Spleen (tissue), 11 donors: ENCODE data around the gene B3GNT9. TPM values are rescaled to one million over a fixed set of nuclear protein-coding genes. Genes with fewer than 3 reads are reported as not detected.
A peak's percentile ranks its signal among the peaks of the same experiment; 100 is the strongest.

Experiments used
- DNase-seq: peaks from one replicate; pipeline ENCODE4 v3.0.0-alpha.2; 2020
- H3K27ac ChIP-seq, 8 donors: fragments of 200-600 bp; sonication (generic) in 7 of 8; 1 replicate in 4 of 8; 2 replicates in 4 of 8; pipeline versions ENCODE4 v1.5.0 to v1.8.0; 2016 to 2021; ENCODE audit warnings: inconsistent platforms in 4 of 8, mild to moderate bottlenecking in 4 of 8, moderate library complexity in 1 of 8
- H3K27me3 ChIP-seq, 7 donors: fragments of 200-600 bp; sonication (generic) in 6 of 7; replicated peaks in 1 of 7; 1 replicate in 4 of 7; 2 replicates in 3 of 7; pipeline versions ENCODE4 v1.5.0 to v1.8.0; 2016 to 2021; ENCODE audit warnings: inconsistent platforms in 3 of 7, mild to moderate bottlenecking in 1 of 7
- H3K36me3 ChIP-seq, 6 donors: fragments of 200-600 bp; sonication (generic) in 5 of 6; 1 replicate in 4 of 6; 2 replicates in 2 of 6; pipeline versions ENCODE4 v1.5.0 to v1.8.0; 2016 to 2021; ENCODE audit warnings: inconsistent platforms in 2 of 6
- H3K4me1 ChIP-seq, 6 donors: fragments of 200-600 bp; sonication (generic) in 5 of 6; 1 replicate in 3 of 6; 2 replicates in 3 of 6; pipeline versions ENCODE4 v1.5.0 to v1.8.0; 2016 to 2021; ENCODE audit warnings: inconsistent platforms in 3 of 6
- H3K4me3 ChIP-seq, 8 donors: fragments of 200-600 bp; sonication (generic) in 7 of 8; 1 replicate in 4 of 8; 2 replicates in 4 of 8; pipeline versions ENCODE4 v1.5.0 to v1.8.0; 2016 to 2021; ENCODE audit warnings: inconsistent platforms in 4 of 8, mild to moderate bottlenecking in 4 of 8, moderate library complexity in 2 of 8
- H3K9me3 ChIP-seq, 8 donors: fragments of 200-600 bp; sonication (generic) in 7 of 8; 1 replicate in 4 of 8; 2 replicates in 4 of 8; pipeline versions ENCODE4 v1.5.0 to v1.8.0; 2016 to 2021; ENCODE audit warnings: inconsistent platforms in 4 of 8
- POLR2A ChIP-seq, 3 donors: fragments of 450-650 bp; IDR thresholded peaks; one replicate each; pipeline ENCODE4 v1.5.1; 2017; ENCODE audit warnings: antibody characterized with exemption in 3 of 3, mild to moderate bottlenecking in 1 of 3
- POLR2AphosphoS5 ChIP-seq, 3 donors: sonication (generic); formaldehyde crosslinking; IDR thresholded peaks; one replicate each; pipeline ENCODE4 v1.5.1; 2017; ENCODE audit warnings: antibody characterized with exemption in 3 of 3
- WGBS, 5 donors: extraction: QIAGEN DNeasy Blood & Tissue Kit in 3 of 5; methylation state at CpG; one replicate each; pipeline versions ENCODE4 v1.1.5 to v1.1.7; 2013 to 2018; 5-methylcytosine and 5-hydroxymethylcytosine counted together
- intact Hi-C: fragments of 100-400 bp; cut with DNase I; formaldehyde crosslinking; loops from one replicate; pipeline ENCODE4 v1.15.0; 2023; ENCODE audit warnings: low total_unique reads
- polyA plus RNA-seq, 3 donors: library from polyadenylated mRNA; stranded (reverse); fragments of 200-250 nt; gene quantifications; one replicate each; pipeline ENCODE4 v1.2.1, GENCODE V29; 2013
- total RNA-seq, 7 donors: library from RNA; depleted of rRNA in 3 of 7; stranded (reverse); fragments of >200 nt in 3 of 7; fragmentation: NEBNext Ultra II Directional in 4 of 7; extraction: Animal tissue kit (Norgen Biotek cat#: 25700) in 4 of 7; gene quantifications; one replicate each; pipeline versions ENCODE4 v1.1.0 to v1.2.1, GENCODE V29; 2016 to 2021
- TF ChIP-seq, protein P1 (sequence below), 11 experiments: fragments of 200-600 bp in 7 of 11; fragments of 450-650 bp in 4 of 11; sonication (generic) in 4 of 11; IDR thresholded peaks in 8 of 11; conservative IDR thresholded peaks in 3 of 11; 1 replicate in 7 of 11; 2 replicates in 4 of 11; pipeline versions ENCODE4 v1.4.0 to v1.8.0; 2016 to 2021; ENCODE audit warnings: antibody characterized with exemption in 11 of 11, inconsistent platforms in 4 of 11, mild to moderate bottlenecking in 1 of 11
- donor health status: healthy with polysubstance abuse.
- donor health status: DM: no; HTN: no; CAD: no; lungs with moderate emphysema.
- donor health status: DM: no; HTN: no; CAD: no.
- donor health status: Bipolar disorder and iron deficiency.
- donor health status: healthy.
- donor health status: DM: no; HTN: no; CAD: no.
- donor health status: DM: yes; HTN: yes; CAD: no.

The B3GNT9 gene
- total and polyA plus RNA-seq, 10 donors, result 2.0 to 15.3 (median 7.6) TPM

DNA sequence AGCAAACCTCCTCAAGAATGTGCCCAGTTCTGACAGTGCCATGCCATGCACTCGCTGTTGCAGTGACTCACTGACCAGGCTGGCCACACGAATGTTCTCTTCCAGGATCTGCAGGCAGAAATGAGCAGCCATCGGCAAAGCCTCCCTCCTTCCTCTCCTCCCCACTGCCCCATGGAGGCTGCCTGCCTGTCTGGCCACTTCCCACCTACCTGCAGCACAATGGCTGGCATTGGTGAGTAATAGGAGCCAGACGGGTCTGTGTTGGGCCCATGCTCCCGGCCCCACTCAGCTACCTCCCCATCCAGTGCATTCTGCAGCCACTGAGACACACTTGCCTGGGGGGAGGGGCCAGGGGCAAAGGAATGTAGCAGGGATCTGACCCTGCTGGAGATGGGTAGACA is 35.8 kb upstream of the B3GNT9 start:
- Histone ChIP-seq H3K9me3 (no peaks in the 10 kb centered on the region), H3K4me3 (no peak overlapping the region), H3K27ac (peak overlapping the region in 3 of 8 donors; percentile 95 to 99 (median 96)), H3K27me3 (peaks cover 0 to 32% (median 0%) of the 10 kb centered on the region in 7 donors), H3K4me1 (peaks cover 17 to 78% (median 55%) of the 10 kb centered on the region in 6 donors), H3K36me3 (peaks cover 0 to 12% (median 0%) of the 10 kb centered on the region in 6 donors)
- WGBS, 5 donors, result 32 to 80% (median 62%) methylated on average over 5 of the region's 5 CpGs
- intact Hi-C loops, result no loop called here
- TF ChIP-seq POLR2A (IDR thresholded peaks at IDR 0.05) (no peak), POLR2AphosphoS5 (IDR thresholded peaks at IDR 0.05) (no peak)
- TF ChIP-seq, protein P1, sequence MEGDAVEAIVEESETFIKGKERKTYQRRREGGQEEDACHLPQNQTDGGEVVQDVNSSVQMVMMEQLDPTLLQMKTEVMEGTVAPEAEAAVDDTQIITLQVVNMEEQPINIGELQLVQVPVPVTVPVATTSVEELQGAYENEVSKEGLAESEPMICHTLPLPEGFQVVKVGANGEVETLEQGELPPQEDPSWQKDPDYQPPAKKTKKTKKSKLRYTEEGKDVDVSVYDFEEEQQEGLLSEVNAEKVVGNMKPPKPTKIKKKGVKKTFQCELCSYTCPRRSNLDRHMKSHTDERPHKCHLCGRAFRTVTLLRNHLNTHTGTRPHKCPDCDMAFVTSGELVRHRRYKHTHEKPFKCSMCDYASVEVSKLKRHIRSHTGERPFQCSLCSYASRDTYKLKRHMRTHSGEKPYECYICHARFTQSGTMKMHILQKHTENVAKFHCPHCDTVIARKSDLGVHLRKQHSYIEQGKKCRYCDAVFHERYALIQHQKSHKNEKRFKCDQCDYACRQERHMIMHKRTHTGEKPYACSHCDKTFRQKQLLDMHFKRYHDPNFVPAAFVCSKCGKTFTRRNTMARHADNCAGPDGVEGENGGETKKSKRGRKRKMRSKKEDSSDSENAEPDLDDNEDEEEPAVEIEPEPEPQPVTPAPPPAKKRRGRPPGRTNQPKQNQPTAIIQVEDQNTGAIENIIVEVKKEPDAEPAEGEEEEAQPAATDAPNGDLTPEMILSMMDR (IDR thresholded peaks at IDR 0.05 in 8 of 11, conservative IDR thresholded peaks at IDR 0.05 in 3 of 11), result no peak
- no peak for DNase-seq

DNA sequence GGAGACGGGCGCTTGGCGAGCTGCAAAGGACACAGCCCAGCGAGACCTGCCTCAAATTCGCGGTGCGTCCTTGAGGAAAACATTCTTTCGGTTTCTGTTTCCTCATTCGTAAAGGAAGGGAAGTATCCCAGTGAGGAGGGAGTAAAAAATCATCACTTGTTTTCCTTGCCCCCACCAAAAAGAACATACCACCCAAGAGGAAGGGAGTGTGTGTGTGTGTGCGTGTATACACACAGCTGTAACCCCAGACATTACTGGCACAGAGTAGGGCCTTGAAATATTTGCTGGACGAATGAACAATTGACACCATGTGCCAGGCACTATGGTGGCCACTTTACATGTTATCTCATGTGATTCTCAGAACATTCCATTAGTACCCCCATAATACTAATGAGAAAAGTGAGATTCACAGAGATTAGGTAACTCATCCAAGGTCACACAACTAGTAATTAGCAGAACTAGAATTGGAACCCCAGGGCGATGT is 34.9 kb upstream of the B3GNT9 start:
- peaks cover 0 to 32% (median 0%) of the 10 kb centered on the region in 7 donors for H3K27me3 ChIP-seq
- TF ChIP-seq, protein P1 (IDR thresholded peaks at IDR 0.05 in 8 of 11, conservative IDR thresholded peaks at IDR 0.05 in 3 of 11), result peak in 6 of 11 experiments; percentile 1 to 31 (median 20)
- TF ChIP-seq POLR2AphosphoS5 (IDR thresholded peaks at IDR 0.05), result no peak
- H3K4me1 ChIP-seq, result peaks cover 11 to 69% (median 46%) of the 10 kb centered on the region in 6 donors
- H3K27ac ChIP-seq, result peak overlapping the region in 6 of 8 donors; percentile 16 to 99 (median 95)
- peaks cover 0 to 12% (median 0%) of the 10 kb centered on the region in 6 donors for H3K36me3 ChIP-seq
- DNase-seq, result no peak
- H3K4me3 ChIP-seq, result peak overlapping the region in 7 of 8 donors; percentile 66 to 86 (median 70)
- no peaks in the 10 kb centered on the region for H3K9me3 ChIP-seq
- 7 to 14% (median 11%) methylated on average over 12 of the region's 12 CpGs for WGBS, 5 donors
- intact Hi-C loops, result no loop called here

DNA sequence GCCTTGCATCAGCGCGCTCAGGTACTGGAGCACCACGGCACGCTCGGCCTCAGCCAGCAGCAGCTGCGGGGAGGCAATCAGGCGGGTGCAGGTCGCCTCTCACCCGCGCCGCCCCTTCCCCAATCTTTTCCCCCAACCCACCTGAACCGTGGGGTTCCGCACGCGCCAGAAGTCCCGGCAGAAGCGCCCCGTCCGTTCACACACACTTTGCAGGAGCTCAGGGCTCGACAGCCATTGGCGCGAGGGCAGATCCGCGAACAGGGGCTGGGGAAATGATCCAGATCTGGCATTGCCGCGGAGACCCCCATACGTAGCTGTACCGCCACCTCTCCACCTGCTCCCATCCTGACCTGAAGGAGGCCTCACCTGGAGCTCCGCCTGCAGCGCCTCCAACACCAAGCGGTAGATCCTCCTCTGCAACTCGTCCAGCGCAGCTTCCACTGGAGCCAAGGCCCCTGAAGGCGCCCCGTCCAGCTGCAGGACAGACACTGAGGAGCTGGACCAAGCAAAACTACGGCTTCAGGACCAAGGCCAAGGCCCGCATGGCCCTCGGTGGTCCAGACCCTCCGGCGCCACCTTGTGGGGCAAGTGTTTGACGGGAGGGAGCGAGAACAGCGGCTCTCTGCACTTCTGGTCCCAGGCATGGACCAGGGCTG is 34.3 kb upstream of the B3GNT9 start:
- Histone ChIP-seq H3K36me3 (peaks cover 0 to 12% (median 0%) of the 10 kb centered on the region in 6 donors), H3K27ac (peak overlapping the region in 5 of 8 donors; percentile 95 to 99 (median 95)), H3K4me3 (peak overlapping the region in 7 of 8 donors; percentile 66 to 86 (median 70)), H3K4me1 (peaks cover 11 to 64% (median 44%) of the 10 kb centered on the region in 6 donors), H3K9me3 (no peaks in the 10 kb centered on the region), H3K27me3 (peaks cover 0 to 32% (median 0%) of the 10 kb centered on the region in 7 donors)
- peak; percentile 96 for DNase-seq
- TF ChIP-seq POLR2AphosphoS5 (IDR thresholded peaks at IDR 0.05) (peak; percentile 70 to 81 (median 79)), POLR2A (IDR thresholded peaks at IDR 0.05) (no peak)
- TF ChIP-seq, protein P1 (IDR thresholded peaks at IDR 0.05 in 8 of 11, conservative IDR thresholded peaks at IDR 0.05 in 3 of 11), result peak; percentile 66 to 87 (median 78)
- intact Hi-C loops, result no loop called here
- 14 to 26% (median 17%) methylated on average over 39 to 43 of the region's 43 CpGs for whole genome bisulfite sequencing, 5 donors

DNA sequence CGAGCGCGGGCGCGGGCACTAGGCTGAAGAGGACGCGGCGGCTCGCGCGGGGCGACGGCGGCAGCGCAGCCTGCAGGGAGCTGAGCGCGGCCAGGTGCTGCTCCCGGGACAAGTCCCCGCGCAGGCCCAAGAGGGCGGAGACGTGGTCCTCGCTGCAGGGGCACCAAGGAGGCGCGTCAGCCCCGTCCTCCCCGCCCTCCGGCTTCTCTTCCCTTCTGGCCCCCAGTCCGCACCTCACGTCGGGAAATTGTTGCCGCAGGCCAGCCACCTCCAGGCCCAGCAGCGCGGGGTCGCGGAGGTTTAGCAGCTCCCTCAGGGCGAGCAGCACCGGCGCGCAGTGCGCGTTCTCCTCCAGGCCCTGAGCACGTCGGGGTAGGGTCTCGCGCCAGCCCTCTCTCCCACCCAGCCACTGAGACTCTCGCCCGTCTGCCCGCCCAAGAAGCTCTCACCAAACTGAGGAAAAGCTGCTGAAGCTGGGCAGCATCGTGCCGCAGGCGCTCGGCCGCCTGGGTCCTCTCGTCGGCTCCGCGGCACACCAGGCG is 33.7 kb upstream of the B3GNT9 start:
- 5 to 10% (median 10%) methylated on average over 15 to 59 of the region's 59 CpGs for WGBS, 5 donors
- Histone ChIP-seq H3K4me3 (peak overlapping the region; percentile 60 to 86 (median 70)), H3K27ac (peak overlapping the region; percentile 93 to 99 (median 95)), H3K4me1 (peaks cover 11 to 63% (median 44%) of the 10 kb centered on the region in 6 donors), H3K27me3 (peaks cover 0 to 34% (median 0%) of the 10 kb centered on the region in 7 donors), H3K36me3 (peaks cover 0 to 12% (median 0%) of the 10 kb centered on the region in 6 donors), H3K9me3 (no peaks in the 10 kb centered on the region)
- intact Hi-C loops, result no loop called here
- no peak for DNase-seq
- TF ChIP-seq POLR2AphosphoS5 (IDR thresholded peaks at IDR 0.05), result no peak
- peak in 1 of 3 donors; percentile 4 for TF ChIP-seq POLR2A (IDR thresholded peaks at IDR 0.05)
